ENCODE data around the gene KPNA3.

Gene KPNA3

GRCh38 chr13:49657241-49657641 is 135.2 kb downstream of the KPNA3 start:
- Histone ChIP-seq H3K27ac (ENCODE audit: low read depth, low read length) (no peak overlapping the region), H3K9me2 (replicated peaks; ENCODE audit: control insufficient read depth, low read length) (no peaks in the 10 kb centered on the region), H3K4me3 (ENCODE audit: low read length) (no peak overlapping the region), H3K36me3 (ENCODE audit: control insufficient read depth, low read length) (no peaks in the 10 kb centered on the region; the same call in 1 of the 2 replicates), H3K4me2 (ENCODE audit: low read length) (no peak overlapping the region), H3F3A (ENCODE audit: control insufficient read depth, insufficient read depth) (no peaks in the 10 kb centered on the region), H3K79me2 (ENCODE audit: control insufficient read depth, low read length) (no peaks in the 10 kb centered on the region), H3K4me1 (ENCODE audit: control insufficient read depth, low read length) (no peaks in the 10 kb centered on the region), H3K9me3 (ENCODE audit: control insufficient read depth, insufficient read depth, low read length) (no peaks in the 10 kb centered on the region), H3K27me3 (ENCODE audit: control insufficient read depth, low read length) (no peaks in the 10 kb centered on the region), H4K20me1 (ENCODE audit: control insufficient read depth, insufficient read depth, low read depth, low read length) (no peaks in the 10 kb centered on the region)
- TF ChIP-seq, protein P1, sequence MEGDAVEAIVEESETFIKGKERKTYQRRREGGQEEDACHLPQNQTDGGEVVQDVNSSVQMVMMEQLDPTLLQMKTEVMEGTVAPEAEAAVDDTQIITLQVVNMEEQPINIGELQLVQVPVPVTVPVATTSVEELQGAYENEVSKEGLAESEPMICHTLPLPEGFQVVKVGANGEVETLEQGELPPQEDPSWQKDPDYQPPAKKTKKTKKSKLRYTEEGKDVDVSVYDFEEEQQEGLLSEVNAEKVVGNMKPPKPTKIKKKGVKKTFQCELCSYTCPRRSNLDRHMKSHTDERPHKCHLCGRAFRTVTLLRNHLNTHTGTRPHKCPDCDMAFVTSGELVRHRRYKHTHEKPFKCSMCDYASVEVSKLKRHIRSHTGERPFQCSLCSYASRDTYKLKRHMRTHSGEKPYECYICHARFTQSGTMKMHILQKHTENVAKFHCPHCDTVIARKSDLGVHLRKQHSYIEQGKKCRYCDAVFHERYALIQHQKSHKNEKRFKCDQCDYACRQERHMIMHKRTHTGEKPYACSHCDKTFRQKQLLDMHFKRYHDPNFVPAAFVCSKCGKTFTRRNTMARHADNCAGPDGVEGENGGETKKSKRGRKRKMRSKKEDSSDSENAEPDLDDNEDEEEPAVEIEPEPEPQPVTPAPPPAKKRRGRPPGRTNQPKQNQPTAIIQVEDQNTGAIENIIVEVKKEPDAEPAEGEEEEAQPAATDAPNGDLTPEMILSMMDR (IDR thresholded peaks at IDR 0.05; ENCODE audit: low read depth, low read length, poor library complexity, severe bottlenecking), result no peak
- TF ChIP-seq EZH2phosphoT487 (IDR thresholded peaks at IDR 0.05; ENCODE audit: borderline replicate concordance, low read length), result no peak

GRCh38 chr13:49655906-49656305 is 136.6 kb downstream of the KPNA3 start:
- H3K36me3 ChIP-seq (ENCODE audit: control insufficient read depth, low read length), result no peaks in the 10 kb centered on the region
- no peaks in the 10 kb centered on the region for H3K79me2 ChIP-seq (ENCODE audit: control insufficient read depth, low read length)
- H3K4me3 ChIP-seq (ENCODE audit: low read length), result no peak overlapping the region
- no peaks in the 10 kb centered on the region for H3K9me3 ChIP-seq (ENCODE audit: control insufficient read depth, insufficient read depth, low read length)
- no peak overlapping the region for H3K4me2 ChIP-seq (ENCODE audit: low read length)
- no peaks in the 10 kb centered on the region for H4K20me1 ChIP-seq (ENCODE audit: control insufficient read depth, insufficient read depth, low read depth, low read length)
- H3K4me1 ChIP-seq (ENCODE audit: control insufficient read depth, low read length), result no peaks in the 10 kb centered on the region
- TF ChIP-seq, protein P1 (IDR thresholded peaks at IDR 0.05; ENCODE audit: low read depth, low read length, poor library complexity, severe bottlenecking), result no peak
- TF ChIP-seq EZH2phosphoT487 (IDR thresholded peaks at IDR 0.05; ENCODE audit: borderline replicate concordance, low read length), result no peak
- no peaks in the 10 kb centered on the region for H3K9me2 ChIP-seq (replicated peaks; ENCODE audit: control insufficient read depth, low read length)
- no peaks in the 10 kb centered on the region for H3K27me3 ChIP-seq (ENCODE audit: control insufficient read depth, low read length)
- H3F3A ChIP-seq (ENCODE audit: control insufficient read depth, insufficient read depth), result no peaks in the 10 kb centered on the region
- no peak overlapping the region for H3K27ac ChIP-seq (ENCODE audit: low read depth, low read length)

DNA sequence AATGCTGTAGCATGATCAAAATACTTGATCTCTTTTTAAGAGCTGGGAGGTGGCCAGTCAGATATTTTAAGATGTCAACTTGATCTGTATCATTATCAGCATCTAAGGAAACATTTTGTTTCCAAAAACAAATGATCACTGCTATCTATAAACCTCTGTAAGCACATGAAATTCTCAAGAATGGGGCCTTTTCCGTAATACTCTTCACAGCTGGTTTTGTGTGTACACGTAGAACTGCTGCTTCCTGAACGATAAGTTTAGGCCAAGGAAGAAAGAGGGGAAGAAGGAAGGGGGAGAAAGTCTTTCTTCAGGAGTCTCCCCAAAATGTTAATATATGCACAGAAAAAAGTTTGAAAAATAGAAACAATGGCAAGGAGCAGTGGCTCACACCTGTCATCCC is 138.5 kb downstream of the KPNA3 start:
- no peaks in the 10 kb centered on the region for H4K20me1 ChIP-seq (ENCODE audit: control insufficient read depth, insufficient read depth, low read depth, low read length)
- no peaks in the 10 kb centered on the region for H3K79me2 ChIP-seq (ENCODE audit: control insufficient read depth, low read length)
- H3K9me3 ChIP-seq (ENCODE audit: control insufficient read depth, insufficient read depth, low read length), result no peaks in the 10 kb centered on the region
- no peaks in the 10 kb centered on the region for H3K27me3 ChIP-seq (ENCODE audit: control insufficient read depth, low read length)
- H3K36me3 ChIP-seq (ENCODE audit: control insufficient read depth, low read length), result no peaks in the 10 kb centered on the region
- H3K4me3 ChIP-seq (ENCODE audit: low read length), result no peak overlapping the region
- H3F3A ChIP-seq (ENCODE audit: control insufficient read depth, insufficient read depth), result no peaks in the 10 kb centered on the region
- no peak for TF ChIP-seq EZH2phosphoT487 (IDR thresholded peaks at IDR 0.05; ENCODE audit: borderline replicate concordance, low read length)
- TF ChIP-seq, protein P1 (IDR thresholded peaks at IDR 0.05; ENCODE audit: low read depth, low read length, poor library complexity, severe bottlenecking), result no peak
- H3K27ac ChIP-seq (ENCODE audit: low read depth, low read length), result no peak overlapping the region
- H3K4me1 ChIP-seq (ENCODE audit: control insufficient read depth, low read length), result no peaks in the 10 kb centered on the region
- H3K9me2 ChIP-seq (replicated peaks; ENCODE audit: control insufficient read depth, low read length), result no peaks in the 10 kb centered on the region
- H3K4me2 ChIP-seq (ENCODE audit: low read length), result no peak overlapping the region

- Histone ChIP-seq H3K79me2 (ENCODE audit: control insufficient read depth, low read length) (no peaks in the 10 kb centered on the region), H3K27ac (ENCODE audit: low read depth, low read length) (no peak overlapping the region), H3K9me2 (replicated peaks; ENCODE audit: control insufficient read depth, low read length) (no peaks in the 10 kb centered on the region), H3K9me3 (ENCODE audit: control insufficient read depth, insufficient read depth, low read length) (no peaks in the 10 kb centered on the region), H3F3A (ENCODE audit: control insufficient read depth, insufficient read depth) (no peaks in the 10 kb centered on the region), H3K4me3 (ENCODE audit: low read length) (no peak overlapping the region), H3K27me3 (ENCODE audit: control insufficient read depth, low read length) (no peaks in the 10 kb centered on the region), H4K20me1 (ENCODE audit: control insufficient read depth, insufficient read depth, low read depth, low read length) (no peaks in the 10 kb centered on the region), H3K4me1 (ENCODE audit: control insufficient read depth, low read length) (no peaks in the 10 kb centered on the region), H3K4me2 (ENCODE audit: low read length) (no peak overlapping the region), H3K36me3 (ENCODE audit: control insufficient read depth, low read length) (no peaks in the 10 kb centered on the region)
- TF ChIP-seq, protein P1 (IDR thresholded peaks at IDR 0.05; ENCODE audit: low read depth, low read length, poor library complexity, severe bottlenecking), result no peak
Observed at GRCh38 chr13:49653478-49653877, 139.0 kb downstream of the KPNA3 start.
